ENCODE measurements around the gene COPG1.

- TF ChIP-seq REST (IDR thresholded peaks at IDR 0.05) (no peak), CTCF (IDR thresholded peaks at IDR 0.05; ENCODE audit: low read depth, low read length, missing input control) (no peak), FOXA1 (IDR thresholded peaks at IDR 0.05) (no peak), JUND (IDR thresholded peaks at IDR 0.05) (no peak)
These were observed 56.2 kb downstream of the COPG1 start for GRCh38 chr3:129305592-129306091.
